ENCODE data around the gene CWC15.

GRCh38 chr11:94925422-94926270 lies 47.7 kb downstream of the CWC15 start:
- TF ChIP-seq CTCF (IDR thresholded peaks at IDR 0.05) (no peak), EZH2 (IDR thresholded peaks at IDR 0.05; ENCODE audit: borderline replicate concordance, insufficient read depth, low read depth, low read length, poor library complexity, severe bottlenecking) (no peak)
